ENCODE measurements around the gene XAGE5. TPM values are rescaled to one million over a fixed set of nuclear protein-coding genes. Genes with fewer than 3 reads are reported as not detected.

Gene XAGE5
- total RNA-seq, 1 donor from 2014 or later = not detected

DNA sequence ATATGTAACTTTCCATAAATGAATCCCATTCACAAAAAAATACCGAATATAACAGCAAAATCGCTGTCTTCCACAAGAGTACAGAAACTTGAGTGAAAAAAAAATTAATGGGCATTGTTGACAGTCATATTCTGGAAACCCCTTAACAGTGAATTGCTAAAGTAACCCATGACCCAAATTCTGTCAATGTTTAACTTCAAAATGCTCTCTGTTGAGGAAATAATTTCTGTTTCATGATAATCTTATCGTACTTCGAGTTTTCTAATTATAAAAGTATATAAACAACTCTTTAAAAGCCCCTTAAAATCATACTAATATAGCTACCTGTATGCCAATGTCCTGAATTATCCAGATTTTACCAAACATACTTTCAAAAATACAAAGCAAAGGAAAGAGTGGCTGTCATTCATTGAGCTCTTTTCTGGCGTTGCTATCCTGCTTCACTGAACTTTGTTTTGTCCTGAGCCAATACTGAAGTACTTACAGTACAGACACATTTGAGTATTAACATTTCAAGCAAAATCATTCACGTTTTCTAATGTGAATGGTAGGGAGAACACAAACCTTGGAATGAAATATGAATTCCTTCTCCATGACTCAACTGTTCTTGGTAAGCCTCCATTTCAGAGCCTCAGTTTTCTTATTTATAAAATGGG, 54.4 kb downstream of the XAGE5 start:
- Mint-ChIP-seq H3K27ac (ENCODE audit: unreplicated experiment) (no peak overlapping the region), H3K9me3 (ENCODE audit: unreplicated experiment) (peaks cover 12% of the 10 kb centered on the region), H3K4me3 (ENCODE audit: unreplicated experiment) (no peak overlapping the region), H3K36me3 (ENCODE audit: unreplicated experiment) (no peaks in the 10 kb centered on the region), H3K4me1 (ENCODE audit: unreplicated experiment) (no peaks in the 10 kb centered on the region), H3K27me3 (ENCODE audit: unreplicated experiment) (peaks cover 12% of the 10 kb centered on the region)
- no peak for DNase-seq (ENCODE audit: extremely low spot score, unreplicated experiment)
- TF ChIP-seq, protein P1, sequence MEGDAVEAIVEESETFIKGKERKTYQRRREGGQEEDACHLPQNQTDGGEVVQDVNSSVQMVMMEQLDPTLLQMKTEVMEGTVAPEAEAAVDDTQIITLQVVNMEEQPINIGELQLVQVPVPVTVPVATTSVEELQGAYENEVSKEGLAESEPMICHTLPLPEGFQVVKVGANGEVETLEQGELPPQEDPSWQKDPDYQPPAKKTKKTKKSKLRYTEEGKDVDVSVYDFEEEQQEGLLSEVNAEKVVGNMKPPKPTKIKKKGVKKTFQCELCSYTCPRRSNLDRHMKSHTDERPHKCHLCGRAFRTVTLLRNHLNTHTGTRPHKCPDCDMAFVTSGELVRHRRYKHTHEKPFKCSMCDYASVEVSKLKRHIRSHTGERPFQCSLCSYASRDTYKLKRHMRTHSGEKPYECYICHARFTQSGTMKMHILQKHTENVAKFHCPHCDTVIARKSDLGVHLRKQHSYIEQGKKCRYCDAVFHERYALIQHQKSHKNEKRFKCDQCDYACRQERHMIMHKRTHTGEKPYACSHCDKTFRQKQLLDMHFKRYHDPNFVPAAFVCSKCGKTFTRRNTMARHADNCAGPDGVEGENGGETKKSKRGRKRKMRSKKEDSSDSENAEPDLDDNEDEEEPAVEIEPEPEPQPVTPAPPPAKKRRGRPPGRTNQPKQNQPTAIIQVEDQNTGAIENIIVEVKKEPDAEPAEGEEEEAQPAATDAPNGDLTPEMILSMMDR (IDR thresholded peaks at IDR 0.05) = no peak

Other genes starting within 250 kb of the XAGE5 start
- gene SSX7, start 156.4 kb upstream of the XAGE5 start, total RNA-seq = not detected in 2 replicates
- gene SSX2, start 104.1 kb upstream of the XAGE5 start, total RNA-seq = not detected in 2 replicates
- gene SSX2B, start 60.0 kb upstream of the XAGE5 start, total RNA-seq = not detected in 2 replicates
- gene SPANXN5, start 13.9 kb upstream of the XAGE5 start, total RNA-seq = not detected in 2 replicates
- gene XAGE3, start 56.8 kb downstream of the XAGE5 start, total RNA-seq = not detected in 2 replicates
- 20.7 and 24.6 TPM in 2 replicates for gene FAM156B, start 86.0 kb downstream of the XAGE5 start, total RNA-seq
- 23.9 and 27.4 TPM in 2 replicates for gene FAM156A, start 147.2 kb downstream of the XAGE5 start, total RNA-seq
- 12.6 and 17.3 TPM in 2 replicates for gene GPR173, start 237.5 kb downstream of the XAGE5 start, total RNA-seq